ENCODE data around the gene ALX3. TPM values are rescaled to one million over a fixed set of nuclear protein-coding genes. Genes with fewer than 3 reads are reported as not detected.

ALX3 gene
- total RNA-seq, 1 experiment from 2014 or later = not detected

DNA sequence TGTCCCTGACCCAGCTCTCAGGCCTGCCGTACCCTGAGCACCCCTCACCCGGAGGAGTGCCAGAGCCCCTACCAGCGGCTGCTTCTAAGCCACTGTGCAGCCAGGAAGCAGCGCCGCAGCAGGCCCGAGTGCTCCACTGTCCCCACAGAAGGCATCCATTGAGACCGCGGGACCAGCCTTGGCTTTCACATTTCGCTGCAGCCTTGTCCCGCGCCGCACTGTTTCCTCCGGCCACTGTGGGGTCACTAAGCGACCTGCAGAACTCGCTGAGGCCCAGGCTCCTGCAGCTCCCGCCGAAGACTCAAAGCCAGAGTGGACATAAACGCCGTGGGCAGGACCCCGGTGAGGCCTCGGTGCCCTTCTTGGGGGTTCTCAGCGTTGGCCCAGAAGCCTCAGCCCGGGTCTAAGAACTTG, 3.0 kb downstream of the ALX3 start:
- Histone ChIP-seq H3K4me2 (no peak overlapping the region), H3K27ac (no peak overlapping the region), H3K4me1 (replicated peaks; ENCODE audit: insufficient read depth) (no peaks in the 10 kb centered on the region), H3K9me3 (ENCODE audit: insufficient read depth, low read depth) (no peaks in the 10 kb centered on the region), H3K27me3 (ENCODE audit: insufficient read depth, low read depth) (no peaks in the 10 kb centered on the region), H3K4me3 (no peak overlapping the region), H4K20me1 (ENCODE audit: insufficient read depth) (no peaks in the 10 kb centered on the region), H3K9me2 (ENCODE audit: insufficient read depth) (no peaks in the 10 kb centered on the region), H2AFZ (no peak overlapping the region), H3K79me2 (ENCODE audit: low read depth) (no peaks in the 10 kb centered on the region), H3F3A (ENCODE audit: insufficient read depth, low read depth) (peaks cover 10% of the 10 kb centered on the region; the same call in 1 of the 2 replicates), H3K36me3 (ENCODE audit: low read depth) (no peaks in the 10 kb centered on the region)
- ChIA-PET CTCF (interaction anchor here (0.5 kb wide), 1 partner anchor 357 kb away, joined by 3 read pairs; no protein-coding TSS in a partner anchor), POLR2A (ENCODE audit: unreplicated experiment) (no interaction called here)
- intact Hi-C loops (cut with micrococcal nuclease; ENCODE audit: unreplicated experiment) = no loop called here
- DNase-seq = no peak
- no TSS peak for BruUV-seq (replicated peaks)
- TF ChIP-seq EZH2 (IDR thresholded peaks at IDR 0.05; ENCODE audit: low read depth) = no peak
- TF ChIP-seq, protein P1, sequence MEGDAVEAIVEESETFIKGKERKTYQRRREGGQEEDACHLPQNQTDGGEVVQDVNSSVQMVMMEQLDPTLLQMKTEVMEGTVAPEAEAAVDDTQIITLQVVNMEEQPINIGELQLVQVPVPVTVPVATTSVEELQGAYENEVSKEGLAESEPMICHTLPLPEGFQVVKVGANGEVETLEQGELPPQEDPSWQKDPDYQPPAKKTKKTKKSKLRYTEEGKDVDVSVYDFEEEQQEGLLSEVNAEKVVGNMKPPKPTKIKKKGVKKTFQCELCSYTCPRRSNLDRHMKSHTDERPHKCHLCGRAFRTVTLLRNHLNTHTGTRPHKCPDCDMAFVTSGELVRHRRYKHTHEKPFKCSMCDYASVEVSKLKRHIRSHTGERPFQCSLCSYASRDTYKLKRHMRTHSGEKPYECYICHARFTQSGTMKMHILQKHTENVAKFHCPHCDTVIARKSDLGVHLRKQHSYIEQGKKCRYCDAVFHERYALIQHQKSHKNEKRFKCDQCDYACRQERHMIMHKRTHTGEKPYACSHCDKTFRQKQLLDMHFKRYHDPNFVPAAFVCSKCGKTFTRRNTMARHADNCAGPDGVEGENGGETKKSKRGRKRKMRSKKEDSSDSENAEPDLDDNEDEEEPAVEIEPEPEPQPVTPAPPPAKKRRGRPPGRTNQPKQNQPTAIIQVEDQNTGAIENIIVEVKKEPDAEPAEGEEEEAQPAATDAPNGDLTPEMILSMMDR (conservative IDR thresholded peaks at IDR 0.05) = no peak

DNA sequence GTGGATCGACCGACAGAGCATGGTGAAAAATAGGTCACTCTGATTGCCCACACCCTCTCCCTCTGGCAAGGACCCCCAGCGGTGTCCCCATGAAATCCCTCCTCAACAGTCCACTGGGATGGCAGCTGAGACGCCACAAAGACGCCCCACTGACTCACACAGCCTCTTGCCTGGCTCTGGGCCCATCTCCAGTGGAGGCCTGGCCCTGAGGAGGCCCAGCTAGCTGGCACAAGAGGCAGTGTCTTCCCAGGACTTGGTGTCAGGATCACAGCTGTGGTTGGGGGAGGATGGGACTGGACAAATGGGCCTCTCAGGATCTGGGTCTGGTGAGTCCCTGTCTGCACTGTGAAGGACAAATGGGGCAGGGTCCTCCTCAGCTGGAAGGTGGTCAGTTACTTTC, 4.6 kb downstream of the ALX3 start:
- no peaks in the 10 kb centered on the region for H3K27me3 ChIP-seq (ENCODE audit: insufficient read depth, low read depth)
- no peaks in the 10 kb centered on the region for H4K20me1 ChIP-seq (ENCODE audit: insufficient read depth)
- CTCF ChIA-PET = no interaction called here

DNA sequence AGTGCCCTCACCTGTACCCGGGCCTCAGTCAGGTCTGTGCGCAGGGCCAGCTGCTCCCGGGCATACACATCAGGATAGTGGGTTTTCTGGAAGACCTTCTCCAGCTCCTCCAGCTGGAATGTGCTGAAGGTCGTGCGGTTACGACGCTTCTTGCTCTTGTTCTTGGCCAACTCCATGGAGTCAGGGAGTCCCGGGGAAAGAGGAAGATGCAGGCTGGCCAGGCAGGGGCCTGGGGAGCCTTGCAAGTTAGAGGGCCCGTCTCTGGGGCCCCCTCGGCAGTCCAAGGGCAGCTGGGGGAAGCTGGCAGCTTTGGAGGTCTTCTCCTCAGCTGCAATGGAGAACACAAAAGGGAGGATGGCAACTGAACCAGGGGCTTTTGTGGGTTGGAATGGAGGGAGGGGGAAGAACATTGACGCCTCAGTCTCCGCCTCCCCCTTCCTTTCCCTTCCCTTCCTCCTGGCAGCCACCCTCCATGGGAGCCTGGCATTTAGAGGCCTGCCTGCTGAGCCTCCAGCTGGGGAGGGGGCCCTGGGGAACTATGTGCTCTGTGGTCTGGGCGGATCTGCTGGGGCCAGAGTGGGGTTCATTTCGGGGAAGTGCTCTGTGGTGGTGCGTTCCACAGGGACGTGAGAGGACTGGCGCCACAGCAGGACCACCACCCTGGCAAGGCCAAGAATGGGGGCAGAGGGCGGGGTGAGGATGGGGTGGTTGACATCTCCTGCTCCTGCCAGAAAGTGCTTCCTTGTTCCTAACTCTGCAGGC, 5.7 kb downstream of the ALX3 start:
- DNase-seq = no peak

More for the DNA sequence above, 4.6 kb downstream of the ALX3 start:
- no peak for TF ChIP-seq EZH2 (IDR thresholded peaks at IDR 0.05; ENCODE audit: low read depth)
- TF ChIP-seq, protein P1 (conservative IDR thresholded peaks at IDR 0.05) = no peak
- H3K4me3 ChIP-seq = no peak overlapping the region
- no peaks in the 10 kb centered on the region for H3K9me2 ChIP-seq (ENCODE audit: insufficient read depth)
- H3K36me3 ChIP-seq (ENCODE audit: low read depth) = no peaks in the 10 kb centered on the region
- H3F3A ChIP-seq (ENCODE audit: insufficient read depth, low read depth) = peaks cover 6% of the 10 kb centered on the region; the same call in 1 of the 2 replicates
- no peaks in the 10 kb centered on the region for H3K9me3 ChIP-seq (ENCODE audit: insufficient read depth, low read depth)
- no peak overlapping the region for H3K27ac ChIP-seq
- DNase-seq = no peak
- H3K79me2 ChIP-seq (ENCODE audit: low read depth) = no peaks in the 10 kb centered on the region
- H3K4me1 ChIP-seq (replicated peaks; ENCODE audit: insufficient read depth) = no peaks in the 10 kb centered on the region
- intact Hi-C loops (cut with micrococcal nuclease; ENCODE audit: unreplicated experiment) = no loop called here
- no peak overlapping the region for H3K4me2 ChIP-seq
- H2AFZ ChIP-seq = no peak overlapping the region
- POLR2A ChIA-PET (ENCODE audit: unreplicated experiment) = no interaction called here
- no TSS peak for BruUV-seq (replicated peaks)

More for the DNA sequence above, 5.7 kb downstream of the ALX3 start:
- TF ChIP-seq, protein P1 (conservative IDR thresholded peaks at IDR 0.05) = no peak
- TF ChIP-seq EZH2 (IDR thresholded peaks at IDR 0.05; ENCODE audit: low read depth) = no peak
- Histone ChIP-seq H3K9me3 (ENCODE audit: insufficient read depth, low read depth) (no peaks in the 10 kb centered on the region), H4K20me1 (ENCODE audit: insufficient read depth) (no peaks in the 10 kb centered on the region), H3F3A (ENCODE audit: insufficient read depth, low read depth) (peaks cover 6% of the 10 kb centered on the region; the same call in 1 of the 2 replicates), H3K4me1 (replicated peaks; ENCODE audit: insufficient read depth) (no peaks in the 10 kb centered on the region), H3K4me3 (no peak overlapping the region), H3K27ac (no peak overlapping the region), H3K9me2 (ENCODE audit: insufficient read depth) (no peaks in the 10 kb centered on the region), H3K4me2 (no peak overlapping the region), H3K27me3 (ENCODE audit: insufficient read depth, low read depth) (no peaks in the 10 kb centered on the region), H3K36me3 (ENCODE audit: low read depth) (0 out of 2 replicates have a peak, but pooled peaks cover 9% of the 10 kb centered on the region), H2AFZ (no peak overlapping the region), H3K79me2 (ENCODE audit: low read depth) (no peaks in the 10 kb centered on the region)
- BruUV-seq (replicated peaks) = no TSS peak
- POLR2A ChIA-PET (ENCODE audit: unreplicated experiment) = no interaction called here
- intact Hi-C loops (cut with micrococcal nuclease; ENCODE audit: unreplicated experiment) = no loop called here
- CTCF ChIA-PET = no interaction called here

Measured in PC-9 (cell line).